ENCODE results near the gene FERMT2.

DNA sequence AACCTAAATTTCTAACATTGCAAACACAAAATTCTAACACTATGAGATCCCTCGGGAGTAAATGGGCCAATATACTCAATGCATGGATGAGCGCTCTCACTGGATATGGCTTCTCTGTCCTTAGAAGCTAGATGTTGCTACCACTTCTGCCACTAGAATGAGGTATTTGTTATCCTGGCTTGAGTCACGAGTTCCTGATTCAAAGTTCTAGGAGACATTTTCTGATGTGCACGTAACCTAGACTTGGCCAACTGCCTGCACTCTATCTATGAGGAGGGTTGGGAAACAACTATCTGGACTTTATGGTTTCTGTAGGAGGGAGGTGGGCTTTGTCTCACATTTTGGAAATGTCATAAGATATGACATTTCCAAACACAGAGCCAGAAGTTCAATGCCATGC is 37.6 kb downstream of the FERMT2 start:
- TF ChIP-seq, protein P1, sequence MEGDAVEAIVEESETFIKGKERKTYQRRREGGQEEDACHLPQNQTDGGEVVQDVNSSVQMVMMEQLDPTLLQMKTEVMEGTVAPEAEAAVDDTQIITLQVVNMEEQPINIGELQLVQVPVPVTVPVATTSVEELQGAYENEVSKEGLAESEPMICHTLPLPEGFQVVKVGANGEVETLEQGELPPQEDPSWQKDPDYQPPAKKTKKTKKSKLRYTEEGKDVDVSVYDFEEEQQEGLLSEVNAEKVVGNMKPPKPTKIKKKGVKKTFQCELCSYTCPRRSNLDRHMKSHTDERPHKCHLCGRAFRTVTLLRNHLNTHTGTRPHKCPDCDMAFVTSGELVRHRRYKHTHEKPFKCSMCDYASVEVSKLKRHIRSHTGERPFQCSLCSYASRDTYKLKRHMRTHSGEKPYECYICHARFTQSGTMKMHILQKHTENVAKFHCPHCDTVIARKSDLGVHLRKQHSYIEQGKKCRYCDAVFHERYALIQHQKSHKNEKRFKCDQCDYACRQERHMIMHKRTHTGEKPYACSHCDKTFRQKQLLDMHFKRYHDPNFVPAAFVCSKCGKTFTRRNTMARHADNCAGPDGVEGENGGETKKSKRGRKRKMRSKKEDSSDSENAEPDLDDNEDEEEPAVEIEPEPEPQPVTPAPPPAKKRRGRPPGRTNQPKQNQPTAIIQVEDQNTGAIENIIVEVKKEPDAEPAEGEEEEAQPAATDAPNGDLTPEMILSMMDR (IDR thresholded peaks at IDR 0.05), result no peak
- no peak for TF ChIP-seq POLR2A (IDR thresholded peaks at IDR 0.05)
